G401 (cell line): ENCODE measurements around the gene DHX34. TPM values are rescaled to one million over a fixed set of nuclear protein-coding genes. Genes with fewer than 3 reads are reported as not detected.
"Not testable (repeated sequence)": the region's sequence is repeated elsewhere in the genome, so short reads cannot be mapped to it uniquely, and the experiment has no call there.

Source experiments
- DNase-seq: peaks from one replicate; pipeline ENCODE4 v3.0.0-alpha.2; 2015; ENCODE audit warnings: low spot score
- in situ Hi-C: cut with HindIII; loops from 2 replicates; pipeline ENCODE4 v1.10.0; 2016; ENCODE audit warnings: low sequenced_read_pairs, mixed read lengths
- total RNA-seq: library from RNA; depleted of rRNA; stranded (reverse); fragments of >200 nt; shearing (Covaris generic); gene quantifications from 2 replicates; pipeline ENCODE4 v1.2.3, GENCODE V29; 2014

Gene DHX34
- total RNA-seq, 1 experiment from 2014 or later: 16.7 TPM

- no peak for DNase-seq
Observed at GRCh38 chr19:47357788-47358680, 8.9 kb downstream of the DHX34 start.

GRCh38 chr19:47358936-47359335 is 9.8 kb downstream of the DHX34 start:
- in situ Hi-C loops: no loop called here
- DNase-seq: no peak

More at GRCh38 chr19:47357788-47358680, 8.9 kb downstream of the DHX34 start:
- in situ Hi-C loops: no loop called here

DNA sequence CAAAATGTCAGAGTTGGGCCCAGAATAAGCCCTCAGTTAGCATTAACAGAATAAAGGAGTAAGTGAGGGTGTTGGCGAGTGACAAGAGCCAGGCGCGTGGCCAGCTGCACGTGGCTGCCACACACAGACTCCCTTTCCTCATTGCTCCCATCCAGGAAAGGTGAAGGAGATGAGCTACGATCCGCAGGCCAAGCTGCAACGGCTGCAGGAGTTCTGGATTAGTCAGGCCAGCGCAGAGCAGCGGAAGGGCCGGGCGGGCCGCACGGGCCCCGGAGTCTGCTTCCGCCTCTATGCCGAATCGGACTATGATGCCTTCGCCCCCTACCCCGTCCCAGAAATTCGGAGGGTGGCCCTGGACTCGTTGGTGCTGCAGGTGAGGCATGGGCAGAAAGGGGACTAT is 13.2 kb downstream of the DHX34 start:
- in situ Hi-C loops: no loop called here
- DNase-seq: no peak

GRCh38 chr19:47363758-47364531 is 14.8 kb downstream of the DHX34 start:
- in situ Hi-C loops: no loop called here
- no peak for DNase-seq

DNA sequence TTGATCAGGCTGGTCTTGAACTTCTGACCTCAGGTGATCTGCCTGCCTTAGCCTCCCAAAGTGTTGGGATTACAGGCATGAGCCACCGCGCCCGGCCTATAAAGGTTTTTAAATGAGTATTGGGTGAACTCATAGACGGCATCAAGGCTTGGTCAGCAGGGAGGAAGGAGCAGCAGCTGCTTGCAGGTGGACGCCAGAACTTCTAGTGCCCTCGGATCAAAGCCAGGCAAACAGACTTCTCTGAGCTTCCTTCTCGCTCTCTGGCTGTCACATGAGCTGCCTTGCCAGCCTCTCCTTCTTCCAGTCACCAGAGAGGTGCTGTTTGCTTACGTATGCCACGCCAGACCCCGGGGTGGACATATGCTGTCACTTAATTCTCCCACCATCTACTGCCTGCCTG is 16.3 kb downstream of the DHX34 start:
- in situ Hi-C loops: not testable (repeated sequence)
- peak; percentile 80 for DNase-seq

DNA sequence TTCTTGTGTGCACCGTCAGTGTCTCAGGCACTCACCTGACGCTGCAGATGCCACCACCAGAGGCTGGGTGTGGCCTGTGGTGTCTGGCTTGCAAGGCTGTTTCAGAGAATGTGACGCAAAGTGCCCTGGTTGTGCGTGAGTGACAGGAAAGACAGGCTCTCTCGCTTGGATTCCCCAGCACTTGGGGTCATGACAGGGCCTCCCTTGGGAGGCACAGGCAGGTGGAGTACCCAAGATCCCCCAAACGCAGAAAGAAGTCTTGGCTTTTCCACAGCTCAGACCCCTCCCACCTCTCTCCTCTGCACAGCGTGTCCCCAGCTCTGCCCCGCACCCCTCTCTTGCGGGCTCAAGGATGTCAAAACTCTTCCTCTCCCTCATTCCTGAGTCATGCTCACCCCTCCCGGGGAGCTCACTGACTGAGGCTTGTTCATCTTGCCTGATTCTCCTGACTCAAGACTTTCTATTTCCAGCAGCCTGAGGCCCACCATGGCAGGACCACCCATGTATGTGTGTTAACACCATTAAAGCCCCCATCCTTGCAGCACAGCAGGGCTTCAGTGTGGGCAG is 21.0 kb downstream of the DHX34 start:
- in situ Hi-C loops: no loop called here
- DNase-seq: no peak

DNA sequence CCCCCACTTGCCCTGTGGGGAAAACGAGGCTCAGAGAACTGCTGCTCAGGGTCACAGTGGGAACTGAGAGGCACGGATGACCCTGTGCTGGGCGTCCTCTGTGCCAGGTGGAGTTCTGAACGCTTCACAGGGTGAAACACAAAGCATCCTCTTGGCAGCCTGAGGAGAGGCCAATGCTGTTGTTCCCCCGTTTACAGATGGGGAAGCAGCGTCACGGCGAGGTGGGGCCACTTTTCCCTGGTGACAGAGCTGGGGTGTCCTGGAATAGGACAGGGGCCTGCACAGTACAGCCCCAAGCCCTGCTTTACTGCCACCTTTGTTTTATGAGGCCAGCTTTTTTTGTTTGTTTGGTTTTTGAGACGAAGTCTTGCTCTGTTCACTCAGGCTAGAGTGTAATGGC is 22.1 kb downstream of the DHX34 start:
- DNase-seq: no peak
- in situ Hi-C loops: no loop called here

GRCh38 chr19:47372603-47373002 is 23.5 kb downstream of the DHX34 start:
- in situ Hi-C loops: no loop called here

GRCh38 chr19:47373246-47374240 is 24.4 kb downstream of the DHX34 start:
- in situ Hi-C loops: no loop called here
- no peak for DNase-seq

More at GRCh38 chr19:47372603-47373002, 23.5 kb downstream of the DHX34 start:
- DNase-seq: no peak

DNA sequence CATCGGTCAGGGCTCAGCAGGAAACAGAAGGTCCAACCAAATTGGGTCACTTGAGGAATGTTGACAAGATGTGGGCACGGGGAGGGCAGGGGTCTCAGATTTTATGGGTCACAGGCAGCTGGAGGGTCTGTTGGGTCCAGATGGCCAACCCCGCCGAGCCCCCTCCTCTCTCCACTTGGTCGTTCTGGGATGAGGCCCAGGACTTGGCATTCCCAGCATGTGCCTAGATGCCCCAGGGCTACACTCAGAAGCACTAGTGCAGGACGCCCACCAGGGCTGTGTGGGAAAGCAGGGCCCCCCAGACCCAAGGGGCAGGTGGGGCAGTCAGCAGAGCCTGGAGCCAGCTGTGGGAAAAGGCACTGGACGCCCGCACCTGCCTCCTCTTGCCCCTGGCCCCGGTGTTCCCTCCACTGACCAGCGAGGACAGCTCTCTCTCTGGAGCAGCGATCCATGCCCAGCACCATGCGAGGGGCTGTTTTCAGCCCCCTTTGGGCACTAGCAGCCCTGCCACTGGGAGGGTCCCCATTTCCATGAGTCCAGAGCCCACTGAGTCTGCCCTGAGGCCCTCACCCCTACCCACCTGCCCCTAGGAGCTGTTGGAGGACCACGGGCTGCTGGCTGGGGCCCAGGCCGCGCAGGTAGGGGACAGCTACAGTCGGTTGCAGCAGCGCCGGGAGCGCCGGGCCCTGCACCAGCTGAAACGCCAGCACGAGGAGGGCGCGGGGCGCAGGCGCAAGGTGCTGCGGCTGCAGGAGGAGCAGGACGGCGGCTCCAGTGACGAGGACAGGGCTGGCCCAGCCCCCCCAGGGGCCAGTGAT is 26.0 kb downstream of the DHX34 start:
- no peak for DNase-seq
- in situ Hi-C loops: no loop called here

DNA sequence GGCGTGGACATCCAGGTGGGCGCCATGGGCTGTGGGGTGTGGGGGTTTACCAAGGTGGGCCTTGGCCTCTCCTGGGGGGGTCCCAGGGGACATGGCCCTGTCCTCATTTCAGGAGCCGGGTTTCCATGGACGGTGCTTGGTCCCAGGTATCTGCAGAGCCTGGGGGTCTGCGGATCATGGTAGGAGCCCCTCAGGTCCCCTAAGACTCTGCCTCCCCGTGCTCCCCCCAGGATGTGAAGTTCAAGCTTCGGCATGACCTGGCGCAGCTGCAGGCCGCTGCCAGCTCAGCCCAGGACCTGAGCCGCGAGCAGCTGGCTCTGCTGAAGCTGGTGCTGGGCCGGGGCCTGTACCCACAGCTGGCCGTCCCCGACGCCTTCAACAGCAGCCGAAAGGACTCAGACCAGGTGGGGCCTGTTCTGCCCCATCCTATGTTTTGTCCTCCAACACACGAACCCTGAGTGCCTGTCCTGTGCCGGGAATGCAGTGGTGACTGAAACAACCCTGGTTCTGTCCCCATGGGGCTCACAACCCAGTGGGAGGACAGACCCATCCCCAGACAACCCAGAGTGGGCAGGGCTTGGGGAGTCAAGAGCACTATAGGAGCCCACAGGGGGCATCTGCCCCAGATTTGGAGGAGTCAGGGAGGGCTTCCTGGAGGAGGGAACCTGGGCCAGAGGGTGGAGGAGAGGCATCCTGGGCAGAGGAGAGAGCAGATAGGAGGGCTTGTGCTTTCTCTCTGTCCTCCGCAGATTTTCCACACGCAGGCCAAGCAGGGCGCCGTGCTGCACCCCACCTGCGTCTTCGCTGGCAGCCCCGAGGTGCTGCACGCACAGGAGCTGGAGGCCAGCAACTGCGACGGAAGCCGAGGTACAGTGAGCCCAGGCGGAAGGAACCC is 26.8 kb downstream of the DHX34 start:
- DNase-seq: no peak
- in situ Hi-C loops: no loop called here

DNA sequence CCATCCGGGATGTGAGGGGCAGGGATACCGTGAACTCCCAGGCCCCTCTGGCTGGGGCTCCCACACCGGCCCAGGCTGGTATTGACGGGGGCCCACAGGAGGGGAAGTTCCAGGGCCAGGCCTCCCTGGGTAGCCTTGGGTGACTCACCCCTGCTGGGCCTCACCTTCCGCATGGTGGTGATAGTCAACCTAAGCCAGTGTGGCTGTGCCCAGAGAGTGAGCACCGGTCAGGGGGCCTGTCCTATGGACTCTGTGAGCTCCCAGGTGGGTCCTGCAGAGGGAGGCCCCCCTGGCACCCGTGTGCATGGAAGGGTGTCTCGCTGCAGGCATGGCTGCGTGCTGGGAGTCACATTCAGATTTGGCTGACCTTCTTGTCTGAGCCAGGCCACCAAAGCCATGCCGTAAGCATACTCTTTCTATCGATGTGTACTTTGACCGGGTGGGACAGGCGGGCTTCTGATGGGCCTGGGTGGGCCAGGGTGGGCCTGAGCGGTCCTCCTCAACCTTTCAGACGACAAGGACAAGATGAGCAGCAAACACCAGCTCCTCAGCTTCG is 27.6 kb downstream of the DHX34 start:
- in situ Hi-C loops: no loop called here

DNA sequence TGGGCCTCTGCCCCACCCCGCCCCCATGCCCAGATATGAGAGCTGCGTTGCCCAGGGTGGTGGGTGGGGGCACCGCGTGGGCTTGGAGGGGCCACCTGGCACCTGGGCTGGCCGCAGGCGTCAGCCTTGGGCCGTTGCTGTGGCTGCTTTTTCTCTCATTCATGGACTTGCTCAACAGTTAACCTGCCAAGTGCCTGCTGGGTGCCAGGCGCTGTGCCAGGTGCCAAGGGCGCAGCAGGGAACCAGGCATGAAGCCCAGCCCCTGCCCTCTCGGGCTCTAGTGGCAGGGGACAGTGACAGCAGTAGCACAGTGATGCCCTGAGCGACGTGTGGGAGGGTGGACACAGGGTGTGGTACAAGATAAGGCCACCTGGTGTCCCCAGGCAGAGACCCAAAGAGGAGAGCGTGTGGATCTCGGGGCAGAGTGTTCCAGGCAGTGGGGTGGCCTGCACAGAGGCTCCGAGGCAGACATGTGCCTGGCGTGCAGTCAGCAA is 28.1 kb downstream of the DHX34 start:
- DNase-seq: peak; percentile 84
- in situ Hi-C loops: no loop called here

More for the DNA sequence above, 27.6 kb downstream of the DHX34 start:
- no peak for DNase-seq

- peak; percentile 31 for DNase-seq
- in situ Hi-C loops: no loop called here
Observed at GRCh38 chr19:47377801-47378200, 28.7 kb downstream of the DHX34 start.

DNA sequence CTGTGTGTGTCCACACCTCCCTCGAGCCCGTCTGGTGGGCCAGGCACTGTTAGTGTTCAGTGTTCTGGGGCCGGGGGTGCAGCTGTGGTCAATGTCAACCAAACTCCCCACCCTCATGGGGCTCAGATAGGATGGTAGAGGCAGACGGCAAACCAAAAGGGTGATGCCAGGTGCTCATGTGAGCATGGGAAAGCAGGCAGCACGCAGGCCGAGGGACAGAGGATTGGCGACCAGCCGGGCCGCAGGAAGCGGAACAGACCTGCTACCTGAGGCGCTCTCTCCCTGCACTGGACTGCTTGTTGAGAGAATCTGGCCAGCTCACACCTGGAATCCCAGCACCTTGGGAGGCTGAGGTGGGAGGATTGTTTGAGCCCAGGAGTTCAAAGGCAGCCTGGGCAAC is 29.1 kb downstream of the DHX34 start:
- in situ Hi-C loops: no loop called here

DNA sequence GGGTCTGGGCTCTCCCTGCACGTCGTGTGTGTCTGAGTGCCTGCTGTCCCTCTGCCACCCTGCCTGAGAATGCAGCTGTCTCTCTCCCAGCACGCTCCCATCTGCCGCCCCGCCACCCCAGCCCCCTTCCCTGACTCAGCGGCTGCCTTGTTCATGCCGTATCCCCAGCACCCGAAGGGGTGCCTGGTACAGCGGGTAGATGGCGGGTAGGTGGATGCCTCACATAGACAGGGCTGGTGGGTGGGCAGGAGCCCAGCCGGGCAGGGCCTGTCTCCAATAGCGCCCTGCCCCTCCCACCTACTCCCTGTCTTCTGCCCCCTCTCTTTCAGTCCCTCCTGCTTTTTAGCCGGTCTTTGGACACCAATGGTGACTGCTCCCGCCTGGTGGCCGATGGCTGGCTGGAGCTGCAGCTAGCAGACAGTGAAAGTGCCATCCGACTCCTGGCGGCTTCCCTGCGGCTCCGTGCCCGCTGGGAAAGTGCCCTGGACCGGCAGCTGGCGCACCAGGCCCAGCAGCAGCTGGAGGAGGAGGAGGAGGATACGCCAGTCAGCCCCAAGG is 30.3 kb downstream of the DHX34 start:
- no peak for DNase-seq
- in situ Hi-C loops: no loop called here

More for the DNA sequence above, 29.1 kb downstream of the DHX34 start:
- DNase-seq: peak; percentile 9
